HepG2 (cell line): ENCODE measurements around the gene CD8A. TPM values are rescaled to one million over a fixed set of nuclear protein-coding genes. Genes with fewer than 3 reads are reported as not detected.

Experiments used
- AGO1 ChIP-seq: fragments of 200-400 bp; formaldehyde crosslinking; IDR thresholded peaks from 2 replicates; pipeline ENCODE4 v1.6.1; 2017; ENCODE audit warnings: mild to moderate bottlenecking, low read depth, low read length, moderate library complexity; ENCODE audit not compliant: poor library complexity, severe bottlenecking
- ARNTL ChIP-seq: sonication (generic); formaldehyde crosslinking; IDR thresholded peaks from 2 replicates; pipeline ENCODE4 v1.4.0; 2020; ENCODE audit warnings: mild to moderate bottlenecking, missing genetic modification reagents
- CBX2 ChIP-seq, 2 experiments: fragments of 200-600 bp in 1 of 2; sonication (generic); formaldehyde crosslinking in 1 of 2; IDR thresholded peaks; 2 replicates each; pipeline versions ENCODE4 v1.7.0 to v1.8.1; 2018 to 2022; ENCODE audit warnings: low read depth in 2 of 2, low read length in 1 of 2, mild to moderate bottlenecking in 1 of 2, missing genetic modification reagents in 1 of 2
- MEIS1 ChIP-seq: sonication (generic); formaldehyde crosslinking; IDR thresholded peaks from 2 replicates; pipeline ENCODE4 v1.9.0; 2021; ENCODE audit warnings: mild to moderate bottlenecking, missing genetic modification reagents, moderate library complexity, borderline replicate concordance
- SAP130 ChIP-seq: IDR thresholded peaks from 2 replicates; pipeline ENCODE4 v1.6.1; 2016; ENCODE audit warnings: low read depth
- TOE1 ChIP-seq: sonication (generic); formaldehyde crosslinking; IDR thresholded peaks from 2 replicates; pipeline ENCODE4 v1.4.0; 2020; ENCODE audit warnings: mild to moderate bottlenecking, missing genetic modification reagents
- U2AF2 ChIP-seq: fragments of 200-400 bp; formaldehyde crosslinking; IDR thresholded peaks from 2 replicates; pipeline ENCODE4 v1.6.1; 2017; ENCODE audit warnings: low read depth, mild to moderate bottlenecking, low read length
- ZFP41 ChIP-seq: sonication (generic); formaldehyde crosslinking; IDR thresholded peaks from 2 replicates; pipeline ENCODE4 v1.4.0; 2020; ENCODE audit warnings: mild to moderate bottlenecking, missing genetic modification reagents, borderline replicate concordance
- ZNF160 ChIP-seq: sonication (generic); formaldehyde crosslinking; IDR thresholded peaks from 2 replicates; pipeline ENCODE4 v1.8.0; 2022; ENCODE audit warnings: mild to moderate bottlenecking, inconsistent platforms, missing genetic modification reagents
- ZNF781 ChIP-seq: sonication (generic); formaldehyde crosslinking; IDR thresholded peaks from 2 replicates; pipeline ENCODE4 v1.5.1; 2020; ENCODE audit warnings: borderline replicate concordance, mild to moderate bottlenecking, missing genetic modification reagents; ENCODE audit errors: not compliant biosample characterization
- polyA plus RNA-seq, 8 experiments: library from polyadenylated mRNA; depleted of rRNA in 3 of 8; stranded (reverse) in 7 of 8; unstranded in 1 of 8; fragments of >200 nt; fragmentation: Illumina TruSeq in 4 of 8; extraction: Trizol in 4 of 8; gene quantifications; 2 replicates each; pipeline versions ENCODE4 v1.2.1 to v1.2.3, GENCODE V29; 2011 to 2016; ENCODE audit warnings: low read depth in 4 of 8, missing spikeins in 1 of 8, mixed read lengths in 1 of 8; ENCODE audit not compliant: insufficient read depth in 1 of 8
- total RNA-seq, 5 experiments: library from RNA; depleted of rRNA; stranded (reverse); fragments of >200 nt; fragmentation: Illumina TruSeq; extraction: Trizol; gene quantifications; 2 replicates each; pipeline ENCODE4 v1.2.3, GENCODE V29; 2016; ENCODE audit warnings: low read depth in 1 of 5
- TF ChIP-seq, protein P1 (sequence below): IDR thresholded peaks from 2 replicates; pipeline ENCODE4 v1.6.1; 2018; ENCODE audit warnings: missing genetic modification reagents, mild to moderate bottlenecking, missing compliant biosample characterization
- TF ChIP-seq, protein P2 (sequence below): IDR thresholded peaks from 2 replicates; pipeline ENCODE4 v1.6.1; 2012; ENCODE audit warnings: inconsistent platforms
- TF ChIP-seq, protein P3 (sequence below): sonication (generic); formaldehyde crosslinking; IDR thresholded peaks from 2 replicates; pipeline ENCODE4 v1.4.0; 2020; ENCODE audit warnings: missing genetic modification reagents, borderline replicate concordance
- TF ChIP-seq, protein P4 (sequence below): sonication (generic); formaldehyde crosslinking; IDR thresholded peaks from 2 replicates; pipeline ENCODE4 v1.8.1; 2023; ENCODE audit warnings: mild to moderate bottlenecking, missing genetic modification reagents
- TF ChIP-seq, protein P5 (sequence below): sonication (generic); formaldehyde crosslinking; IDR thresholded peaks from 2 replicates; pipeline ENCODE4 v1.8.1; 2023; ENCODE audit warnings: mild to moderate bottlenecking, missing genetic modification reagents
- TF ChIP-seq, protein P6 (sequence below): sonication (generic); formaldehyde crosslinking; IDR thresholded peaks from 2 replicates; pipeline ENCODE4 v1.4.0; 2020; ENCODE audit warnings: missing genetic modification reagents, borderline replicate concordance

CD8A gene
- total and polyA plus RNA-seq, 2 of the 13 experiments (the other 11 are each of a cell fraction or from before 2014, with no cell fraction given), result 0.09 TPM; not detected in 1

DNA sequence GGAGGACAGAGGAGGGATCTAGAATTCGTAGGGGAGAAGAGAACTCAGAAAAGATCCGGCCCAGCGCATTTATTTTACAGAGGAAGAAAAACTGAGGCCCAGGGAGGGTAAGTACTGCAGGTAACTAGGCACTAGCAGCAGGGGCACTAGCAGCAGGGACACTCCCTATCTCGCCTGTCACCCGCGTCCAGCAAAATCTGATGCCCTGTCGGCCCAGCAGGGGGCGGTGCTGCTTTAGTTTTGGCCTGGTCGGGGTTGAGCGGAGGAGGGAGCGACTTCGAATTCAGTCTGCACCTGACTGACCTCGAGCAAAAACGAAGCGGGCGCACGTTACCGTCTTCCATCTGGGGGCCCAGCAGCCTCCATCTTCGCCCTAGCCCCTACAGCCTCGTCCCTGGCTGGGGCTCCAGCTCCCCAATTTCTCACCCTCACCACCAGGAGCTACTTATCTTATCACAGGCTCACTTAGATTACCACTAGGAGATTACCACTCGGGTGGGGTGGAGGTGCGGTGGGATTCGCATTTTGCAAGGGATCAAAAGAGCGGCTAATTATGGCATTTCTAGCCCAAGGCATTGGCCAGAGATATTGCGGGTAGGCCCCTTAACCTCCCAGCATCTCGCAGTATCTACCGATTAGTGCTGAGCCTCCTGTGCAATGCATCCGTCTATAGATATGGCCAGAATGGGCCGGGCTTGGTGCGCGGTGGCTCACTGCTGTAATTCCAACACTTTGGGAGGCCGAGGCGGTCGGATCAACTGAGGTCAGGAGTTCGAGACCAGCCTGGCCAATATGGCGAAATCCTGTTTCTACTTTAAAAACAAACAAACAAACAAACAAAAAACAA, 17.8 kb upstream of the CD8A start (continued):
- TF ChIP-seq, protein P1, sequence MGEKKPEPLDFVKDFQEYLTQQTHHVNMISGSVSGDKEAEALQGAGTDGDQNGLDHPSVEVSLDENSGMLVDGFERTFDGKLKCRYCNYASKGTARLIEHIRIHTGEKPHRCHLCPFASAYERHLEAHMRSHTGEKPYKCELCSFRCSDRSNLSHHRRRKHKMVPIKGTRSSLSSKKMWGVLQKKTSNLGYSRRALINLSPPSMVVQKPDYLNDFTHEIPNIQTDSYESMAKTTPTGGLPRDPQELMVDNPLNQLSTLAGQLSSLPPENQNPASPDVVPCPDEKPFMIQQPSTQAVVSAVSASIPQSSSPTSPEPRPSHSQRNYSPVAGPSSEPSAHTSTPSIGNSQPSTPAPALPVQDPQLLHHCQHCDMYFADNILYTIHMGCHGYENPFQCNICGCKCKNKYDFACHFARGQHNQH (CRISPR knock-in tag), result peak; percentile 72; the same call in 1 of the 2 replicates
- peak; percentile 16 for TF ChIP-seq AGO1
- TF ChIP-seq, protein P2, sequence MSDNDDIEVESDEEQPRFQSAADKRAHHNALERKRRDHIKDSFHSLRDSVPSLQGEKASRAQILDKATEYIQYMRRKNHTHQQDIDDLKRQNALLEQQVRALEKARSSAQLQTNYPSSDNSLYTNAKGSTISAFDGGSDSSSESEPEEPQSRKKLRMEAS, result peak; percentile 83
- TF ChIP-seq, protein P3, sequence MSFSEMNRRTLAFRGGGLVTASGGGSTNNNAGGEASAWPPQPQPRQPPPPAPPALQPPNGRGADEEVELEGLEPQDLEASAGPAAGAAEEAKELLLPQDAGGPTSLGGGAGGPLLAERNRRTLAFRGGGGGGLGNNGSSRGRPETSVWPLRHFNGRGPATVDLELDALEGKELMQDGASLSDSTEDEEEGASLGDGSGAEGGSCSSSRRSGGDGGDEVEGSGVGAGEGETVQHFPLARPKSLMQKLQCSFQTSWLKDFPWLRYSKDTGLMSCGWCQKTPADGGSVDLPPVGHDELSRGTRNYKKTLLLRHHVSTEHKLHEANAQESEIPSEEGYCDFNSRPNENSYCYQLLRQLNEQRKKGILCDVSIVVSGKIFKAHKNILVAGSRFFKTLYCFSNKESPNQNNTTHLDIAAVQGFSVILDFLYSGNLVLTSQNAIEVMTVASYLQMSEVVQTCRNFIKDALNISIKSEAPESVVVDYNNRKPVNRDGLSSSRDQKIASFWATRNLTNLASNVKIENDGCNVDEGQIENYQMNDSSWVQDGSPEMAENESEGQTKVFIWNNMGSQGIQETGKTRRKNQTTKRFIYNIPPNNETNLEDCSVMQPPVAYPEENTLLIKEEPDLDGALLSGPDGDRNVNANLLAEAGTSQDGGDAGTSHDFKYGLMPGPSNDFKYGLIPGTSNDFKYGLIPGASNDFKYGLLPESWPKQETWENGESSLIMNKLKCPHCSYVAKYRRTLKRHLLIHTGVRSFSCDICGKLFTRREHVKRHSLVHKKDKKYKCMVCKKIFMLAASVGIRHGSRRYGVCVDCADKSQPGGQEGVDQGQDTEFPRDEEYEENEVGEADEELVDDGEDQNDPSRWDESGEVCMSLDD (CRISPR knock-in tag), result no peak
- TF ChIP-seq, protein P4, sequence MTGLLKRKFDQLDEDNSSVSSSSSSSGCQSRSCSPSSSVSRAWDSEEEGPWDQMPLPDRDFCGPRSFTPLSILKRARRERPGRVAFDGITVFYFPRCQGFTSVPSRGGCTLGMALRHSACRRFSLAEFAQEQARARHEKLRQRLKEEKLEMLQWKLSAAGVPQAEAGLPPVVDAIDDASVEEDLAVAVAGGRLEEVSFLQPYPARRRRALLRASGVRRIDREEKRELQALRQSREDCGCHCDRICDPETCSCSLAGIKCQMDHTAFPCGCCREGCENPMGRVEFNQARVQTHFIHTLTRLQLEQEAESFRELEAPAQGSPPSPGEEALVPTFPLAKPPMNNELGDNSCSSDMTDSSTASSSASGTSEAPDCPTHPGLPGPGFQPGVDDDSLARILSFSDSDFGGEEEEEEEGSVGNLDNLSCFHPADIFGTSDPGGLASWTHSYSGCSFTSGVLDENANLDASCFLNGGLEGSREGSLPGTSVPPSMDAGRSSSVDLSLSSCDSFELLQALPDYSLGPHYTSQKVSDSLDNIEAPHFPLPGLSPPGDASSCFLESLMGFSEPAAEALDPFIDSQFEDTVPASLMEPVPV (CRISPR knock-in tag), result 0 out of 2 replicates have a peak, but pooled peaks have one; percentile 66
- TF ChIP-seq ZNF160 (CRISPR knock-in tag), result 0 out of 2 replicates have a peak, but pooled peaks have one; percentile 66
- TF ChIP-seq ZNF781 (CRISPR knock-in tag), result peak; percentile 79
- TF ChIP-seq, protein P5, sequence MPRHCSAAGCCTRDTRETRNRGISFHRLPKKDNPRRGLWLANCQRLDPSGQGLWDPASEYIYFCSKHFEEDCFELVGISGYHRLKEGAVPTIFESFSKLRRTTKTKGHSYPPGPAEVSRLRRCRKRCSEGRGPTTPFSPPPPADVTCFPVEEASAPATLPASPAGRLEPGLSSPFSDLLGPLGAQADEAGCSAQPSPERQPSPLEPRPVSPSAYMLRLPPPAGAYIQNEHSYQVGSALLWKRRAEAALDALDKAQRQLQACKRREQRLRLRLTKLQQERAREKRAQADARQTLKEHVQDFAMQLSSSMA (CRISPR knock-in tag), result peak; percentile 71
- TF ChIP-seq, protein P6, sequence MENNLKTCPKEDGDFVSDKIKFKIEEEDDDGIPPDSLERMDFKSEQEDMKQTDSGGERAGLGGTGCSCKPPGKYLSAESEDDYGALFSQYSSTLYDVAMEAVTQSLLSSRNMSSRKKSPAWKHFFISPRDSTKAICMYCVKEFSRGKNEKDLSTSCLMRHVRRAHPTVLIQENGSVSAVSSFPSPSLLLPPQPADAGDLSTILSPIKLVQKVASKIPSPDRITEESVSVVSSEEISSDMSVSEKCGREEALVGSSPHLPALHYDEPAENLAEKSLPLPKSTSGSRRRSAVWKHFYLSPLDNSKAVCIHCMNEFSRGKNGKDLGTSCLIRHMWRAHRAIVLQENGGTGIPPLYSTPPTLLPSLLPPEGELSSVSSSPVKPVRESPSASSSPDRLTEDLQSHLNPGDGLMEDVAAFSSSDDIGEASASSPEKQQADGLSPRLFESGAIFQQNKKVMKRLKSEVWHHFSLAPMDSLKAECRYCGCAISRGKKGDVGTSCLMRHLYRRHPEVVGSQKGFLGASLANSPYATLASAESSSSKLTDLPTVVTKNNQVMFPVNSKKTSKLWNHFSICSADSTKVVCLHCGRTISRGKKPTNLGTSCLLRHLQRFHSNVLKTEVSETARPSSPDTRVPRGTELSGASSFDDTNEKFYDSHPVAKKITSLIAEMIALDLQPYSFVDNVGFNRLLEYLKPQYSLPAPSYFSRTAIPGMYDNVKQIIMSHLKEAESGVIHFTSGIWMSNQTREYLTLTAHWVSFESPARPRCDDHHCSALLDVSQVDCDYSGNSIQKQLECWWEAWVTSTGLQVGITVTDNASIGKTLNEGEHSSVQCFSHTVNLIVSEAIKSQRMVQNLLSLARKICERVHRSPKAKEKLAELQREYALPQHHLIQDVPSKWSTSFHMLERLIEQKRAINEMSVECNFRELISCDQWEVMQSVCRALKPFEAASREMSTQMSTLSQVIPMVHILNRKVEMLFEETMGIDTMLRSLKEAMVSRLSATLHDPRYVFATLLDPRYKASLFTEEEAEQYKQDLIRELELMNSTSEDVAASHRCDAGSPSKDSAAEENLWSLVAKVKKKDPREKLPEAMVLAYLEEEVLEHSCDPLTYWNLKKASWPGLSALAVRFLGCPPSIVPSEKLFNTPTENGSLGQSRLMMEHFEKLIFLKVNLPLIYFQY, result 0 out of 2 replicates have a peak, but pooled peaks have one; percentile 19
- TF ChIP-seq U2AF2, result no peak
- TF ChIP-seq ARNTL (CRISPR knock-in tag), result peak; percentile 56; the same call in 1 of the 2 replicates
- TF ChIP-seq CBX2 (IDR thresholded peaks at IDR 0.05; ENCODE audit: low read depth, low read length), result no peak
- TF ChIP-seq CBX2 (CRISPR knock-in tag; IDR thresholded peaks at IDR 0.05; ENCODE audit: low read depth), result 0 out of 2 replicates have a peak, but pooled peaks have one; percentile 81
- TF ChIP-seq TOE1 (CRISPR knock-in tag), result no peak
- TF ChIP-seq SAP130 (CRISPR knock-in tag), result peak; percentile 69
- TF ChIP-seq ZFP41 (CRISPR knock-in tag), result peak; percentile 70; the same call in 1 of the 2 replicates
- TF ChIP-seq MEIS1 (CRISPR knock-in tag), result peak; percentile 88; the same call in 1 of the 2 replicates
